ENCODE data around the gene SLC17A9. TPM values are rescaled to one million over a fixed set of nuclear protein-coding genes. Genes with fewer than 3 reads are reported as not detected.

The SLC17A9 gene
- total and polyA plus RNA-seq, 10 of the 15 experiments (the other 5 are each of a cell fraction or from before 2014, with no cell fraction given), result 0.72 to 74.1 (median 29.4) TPM

DNA sequence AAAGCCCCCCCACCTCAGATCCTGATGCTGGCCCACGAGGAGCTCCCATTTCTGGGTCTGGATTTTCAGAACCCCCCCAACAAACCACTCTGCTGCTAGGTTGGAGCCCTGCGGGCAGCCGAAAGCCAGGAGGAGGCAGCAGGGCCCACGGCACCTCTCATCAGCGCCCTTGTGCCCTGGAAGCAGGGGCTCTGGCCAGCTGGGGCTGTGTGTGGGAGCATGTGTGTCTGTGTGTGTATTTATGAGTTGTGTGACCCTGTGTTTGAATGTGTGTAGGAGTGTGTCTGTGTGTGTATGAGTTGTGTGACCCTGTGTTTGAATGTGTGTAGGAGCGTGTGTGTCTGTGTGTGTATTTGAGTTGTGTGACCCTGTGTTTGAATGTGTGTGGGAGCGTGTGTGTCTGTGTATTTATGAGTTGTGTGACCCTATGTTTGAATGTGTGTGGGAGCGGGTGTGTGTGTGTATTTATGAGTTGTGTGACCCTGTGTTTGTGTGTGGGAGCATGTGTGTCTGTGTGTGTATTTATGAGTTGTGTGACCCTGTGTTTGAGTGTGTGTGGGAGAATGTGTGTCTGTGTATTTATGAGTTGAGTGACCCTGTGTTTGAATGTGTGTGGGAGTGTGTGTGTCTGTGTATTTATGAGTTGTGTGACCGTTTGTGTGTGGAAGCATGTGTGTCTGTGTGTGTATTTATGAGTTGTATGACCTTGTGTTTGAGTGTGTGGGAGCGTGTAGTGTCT is 18.9 kb downstream of the SLC17A9 start:
- WGBS (ENCODE audit: insufficient coverage, insufficient replicate concordance, low lambda C conversion rate, missing lambda C conversion rate), result 54% methylated on average over 10 of the region's 10 CpGs
- ATAC-seq (no peak), DNase-seq (ENCODE audit: low read depth, low spot score) (no peak), FAIRE-seq (peak; percentile 62)
- in situ Hi-C loops (cut with MboI), result no loop called here
- RAD21 ChIA-PET (ENCODE audit: unreplicated experiment), result interaction anchor here (0.6 to 1.8 kb wide), 5 partner anchors 9 to 316 kb away, joined by 3 to 16 read pairs (median 4); no protein-coding TSS in a partner anchor
- intact Hi-C loops (cut with micrococcal nuclease; ENCODE audit: unreplicated experiment), result no loop called here
- Histone ChIP-seq H3K4me1 (ENCODE audit: control insufficient read depth, insufficient read depth, low read length) (peaks cover 7% of the 10 kb centered on the region), H3K9me3 (replicated peaks; ENCODE audit: control insufficient read depth, insufficient read depth, low read length) (no peaks in the 10 kb centered on the region), H2AFZ (ENCODE audit: control insufficient read depth, low read depth, low read length) (no peak overlapping the region), H4K20me1 (ENCODE audit: control insufficient read depth, insufficient read depth) (no peaks in the 10 kb centered on the region), H3K4me2 (ENCODE audit: control insufficient read depth, insufficient read depth) (no peak overlapping the region), H3K4me3 (no peak overlapping the region), H3K9ac (ENCODE audit: control insufficient read depth, insufficient read depth, low read length) (no peak overlapping the region), H3K36me3 (ENCODE audit: control insufficient read depth in 2 of 2, insufficient read depth in 2 of 2, low read length in 1 of 2) (no peaks in the 10 kb centered on the region; a peak in 1 of 4 replicates), H3K27me3 (replicated peaks in 1 of 2; ENCODE audit: control insufficient read depth in 2 of 2, insufficient read depth in 2 of 2, low read length in 1 of 2) (peaks cover 0 to 6% of the 10 kb centered on the region in 2 experiments; a peak in 2 of 4 replicates), H3K79me2 (ENCODE audit: control insufficient read depth, insufficient read depth, low read length) (no peaks in the 10 kb centered on the region), H3K27ac (ENCODE audit: control insufficient read depth, insufficient read depth) (no peak overlapping the region)
- POLR2A ChIA-PET, result interaction anchor here (0.6 to 2.7 kb wide), 3 partner anchors 17 to 557 kb away, joined by 3 to 7 read pairs (median 4); no protein-coding TSS in a partner anchor
- BruUV-seq (replicated peaks), result no TSS peak
- CTCF ChIA-PET, result interaction anchor here (0.6 to 2.0 kb wide), 11 partner anchors 14 to 208 kb away, joined by 3 to 8 read pairs (median 3); no protein-coding TSS in a partner anchor
- TF ChIP-seq, protein P1, sequence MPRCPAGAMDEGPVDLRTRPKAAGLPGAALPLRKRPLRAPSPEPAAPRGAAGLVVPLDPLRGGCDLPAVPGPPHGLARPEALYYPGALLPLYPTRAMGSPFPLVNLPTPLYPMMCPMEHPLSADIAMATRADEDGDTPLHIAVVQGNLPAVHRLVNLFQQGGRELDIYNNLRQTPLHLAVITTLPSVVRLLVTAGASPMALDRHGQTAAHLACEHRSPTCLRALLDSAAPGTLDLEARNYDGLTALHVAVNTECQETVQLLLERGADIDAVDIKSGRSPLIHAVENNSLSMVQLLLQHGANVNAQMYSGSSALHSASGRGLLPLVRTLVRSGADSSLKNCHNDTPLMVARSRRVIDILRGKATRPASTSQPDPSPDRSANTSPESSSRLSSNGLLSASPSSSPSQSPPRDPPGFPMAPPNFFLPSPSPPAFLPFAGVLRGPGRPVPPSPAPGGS (IDR thresholded peaks at IDR 0.05; ENCODE audit: borderline replicate concordance, insufficient read depth, low read depth, low read length, poor library complexity, severe bottlenecking), result peak; percentile 15
- no peak for TF ChIP-seq JUNB (IDR thresholded peaks at IDR 0.05)
- TF ChIP-seq ZNF384 (IDR thresholded peaks at IDR 0.05; ENCODE audit: borderline replicate concordance, low read depth, low read length), result no peak
- TF ChIP-seq, protein P2, sequence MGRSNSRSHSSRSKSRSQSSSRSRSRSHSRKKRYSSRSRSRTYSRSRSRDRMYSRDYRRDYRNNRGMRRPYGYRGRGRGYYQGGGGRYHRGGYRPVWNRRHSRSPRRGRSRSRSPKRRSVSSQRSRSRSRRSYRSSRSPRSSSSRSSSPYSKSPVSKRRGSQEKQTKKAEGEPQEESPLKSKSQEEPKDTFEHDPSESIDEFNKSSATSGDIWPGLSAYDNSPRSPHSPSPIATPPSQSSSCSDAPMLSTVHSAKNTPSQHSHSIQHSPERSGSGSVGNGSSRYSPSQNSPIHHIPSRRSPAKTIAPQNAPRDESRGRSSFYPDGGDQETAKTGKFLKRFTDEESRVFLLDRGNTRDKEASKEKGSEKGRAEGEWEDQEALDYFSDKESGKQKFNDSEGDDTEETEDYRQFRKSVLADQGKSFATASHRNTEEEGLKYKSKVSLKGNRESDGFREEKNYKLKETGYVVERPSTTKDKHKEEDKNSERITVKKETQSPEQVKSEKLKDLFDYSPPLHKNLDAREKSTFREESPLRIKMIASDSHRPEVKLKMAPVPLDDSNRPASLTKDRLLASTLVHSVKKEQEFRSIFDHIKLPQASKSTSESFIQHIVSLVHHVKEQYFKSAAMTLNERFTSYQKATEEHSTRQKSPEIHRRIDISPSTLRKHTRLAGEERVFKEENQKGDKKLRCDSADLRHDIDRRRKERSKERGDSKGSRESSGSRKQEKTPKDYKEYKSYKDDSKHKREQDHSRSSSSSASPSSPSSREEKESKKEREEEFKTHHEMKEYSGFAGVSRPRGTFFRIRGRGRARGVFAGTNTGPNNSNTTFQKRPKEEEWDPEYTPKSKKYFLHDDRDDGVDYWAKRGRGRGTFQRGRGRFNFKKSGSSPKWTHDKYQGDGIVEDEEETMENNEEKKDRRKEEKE (IDR thresholded peaks at IDR 0.05), result no peak
- TF ChIP-seq MYB (IDR thresholded peaks at IDR 0.05; ENCODE audit: borderline replicate concordance, low read depth, low read length), result no peak
- SMC1A ChIA-PET (ENCODE audit: uncharacterized antibody, unreplicated experiment), result interaction anchor here (1.3 to 1.7 kb wide), 5 partner anchors 17 to 70 kb away, joined by 4 to 15 read pairs (median 7); no protein-coding TSS in a partner anchor
